ENCODE measurements around the gene CASQ2.

The CASQ2 gene

DNA sequence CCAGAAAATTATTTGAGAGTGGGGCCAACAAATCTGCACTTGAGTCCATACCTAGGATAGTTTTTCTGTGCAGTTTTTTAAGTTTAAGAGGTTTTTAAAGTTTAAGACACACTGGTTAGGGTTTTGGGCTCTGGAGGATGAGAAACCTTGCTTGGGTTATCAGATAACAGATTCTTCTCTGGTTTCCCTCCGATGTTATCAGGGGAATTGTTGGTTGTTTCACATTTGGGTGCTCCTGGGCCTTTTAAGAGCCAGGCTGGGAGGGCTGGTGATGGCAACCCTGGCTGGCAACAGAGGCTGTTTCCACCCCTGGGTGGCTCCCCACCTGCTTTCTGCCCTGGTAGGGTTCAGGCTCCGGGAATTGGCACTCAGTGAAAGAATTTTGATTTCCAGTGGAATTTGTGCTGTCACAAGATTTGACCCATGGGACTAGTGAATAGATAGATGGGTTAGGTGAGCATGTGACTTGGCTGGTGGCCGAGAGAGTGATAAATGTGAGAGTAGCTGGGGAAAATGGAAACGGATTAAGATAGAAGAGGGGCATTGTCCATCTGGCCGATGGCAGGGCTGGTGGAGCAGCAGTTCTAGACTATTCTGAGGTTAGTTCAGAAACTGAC, 111.9 kb downstream of the CASQ2 start:
- DNase-seq, result no peak

DNA sequence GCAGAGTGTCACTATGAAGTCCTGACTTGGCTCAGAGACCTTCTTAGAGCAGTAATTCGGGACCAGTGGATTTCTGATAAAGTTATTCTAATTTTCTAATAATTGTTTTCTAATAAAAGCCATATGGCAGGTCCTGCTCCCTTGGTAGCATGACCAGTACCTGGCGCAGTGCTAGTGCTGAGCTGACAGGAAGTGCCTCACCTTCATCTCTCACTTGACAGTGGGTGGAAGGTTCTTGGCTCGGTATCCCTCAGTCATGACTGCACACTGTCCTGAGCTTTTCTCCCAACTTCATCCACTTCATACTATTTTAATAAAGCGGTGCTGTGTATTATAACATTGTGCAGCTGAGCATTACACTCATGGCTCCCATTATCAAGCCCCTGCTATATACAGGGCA, 112.6 kb downstream of the CASQ2 start:
- DNase-seq, result no peak

DNA sequence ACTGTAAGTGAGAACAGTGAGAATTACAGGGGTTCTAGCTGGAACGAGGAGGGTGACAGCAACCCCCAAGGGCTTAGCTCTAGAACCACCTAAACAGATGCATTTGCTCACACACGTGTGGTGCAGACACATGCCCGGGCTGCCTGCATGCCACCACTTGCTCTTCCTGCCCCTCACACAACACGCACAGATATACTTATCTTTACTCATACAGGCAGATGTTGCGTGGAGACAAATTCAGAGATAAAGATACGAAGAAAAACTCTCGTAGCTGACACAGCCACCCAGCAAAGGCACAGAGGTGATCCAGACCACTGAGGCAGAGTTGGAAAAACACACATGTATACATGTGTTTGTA, 113.2 kb downstream of the CASQ2 start:
- DNase-seq, result no peak

GRCh38 chr1:115654663-115655305, 113.7 kb downstream of the CASQ2 start:
- DNase-seq, result no peak

GRCh38 chr1:115654125-115654524, 114.4 kb downstream of the CASQ2 start:
- no peak for DNase-seq

- no peak for DNase-seq
These were observed 116.2 kb downstream of the CASQ2 start for GRCh38 chr1:115652236-115652788.

- no peak for DNase-seq
These were observed 117.1 kb downstream of the CASQ2 start for GRCh38 chr1:115651391-115651790.

DNA sequence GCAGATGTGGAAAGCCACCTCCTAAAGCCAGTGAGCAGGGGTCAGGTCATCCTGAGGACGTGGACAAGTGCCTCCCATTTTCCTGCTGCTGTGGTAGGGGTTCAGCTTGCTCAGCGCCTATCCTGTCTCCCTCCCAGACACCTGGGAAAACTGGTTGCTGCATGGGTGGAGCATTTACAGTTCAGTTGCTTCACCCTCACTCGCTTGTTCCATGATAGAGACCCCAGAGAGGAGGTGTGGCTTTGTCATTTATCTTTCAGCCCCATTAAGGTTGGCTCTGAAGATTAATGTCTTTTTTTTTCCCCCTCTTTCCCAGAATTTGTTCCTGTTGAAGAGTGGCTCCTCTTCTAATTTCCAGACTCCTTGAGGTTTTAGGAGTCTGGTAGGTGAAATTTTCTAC, 117.6 kb downstream of the CASQ2 start:
- no peak for DNase-seq
